ENCODE results near the gene MLLT1.

- TF ChIP-seq CTCF (IDR thresholded peaks at IDR 0.05) (no peak), POLR2A (IDR thresholded peaks at IDR 0.05) (no peak)
These were observed 27.7 kb downstream of the MLLT1 start for GRCh38 chr19:6252066-6252465.
